Measurements from ENCODE around the gene CTU2. TPM values are rescaled to one million over a fixed set of nuclear protein-coding genes. Genes with fewer than 3 reads are reported as not detected.

CTU2 gene
- total and polyA plus RNA-seq, 2 of the 4 experiments (the other 2 are of a cell fraction), result 12.9 to 18.4 TPM

- no peak for TF ChIP-seq SMC3 (IDR thresholded peaks at IDR 0.05; ENCODE audit: low read depth, low read length)
- no peak for TF ChIP-seq USF2 (IDR thresholded peaks at IDR 0.05; ENCODE audit: low read depth, low read length)
- no peak for TF ChIP-seq BHLHE40 (IDR thresholded peaks at IDR 0.05; ENCODE audit: low read depth, low read length)
- TF ChIP-seq CEBPB (IDR thresholded peaks at IDR 0.05; ENCODE audit: low read depth, low read length), result no peak
Observed at GRCh38 chr16:88657371-88657770, 48.9 kb upstream of the CTU2 start (continued).

GRCh38 chr16:88658714-88659113 is 47.6 kb upstream of the CTU2 start:
- Histone ChIP-seq H4K91ac (ENCODE audit: insufficient read depth, low read depth, low read length) (no peak overlapping the region), H4K20me1 (ENCODE audit: insufficient read depth, low read length) (0 out of 2 replicates have a peak, but pooled peaks cover 5% of the 10 kb centered on the region), H2BK20ac (ENCODE audit: low read depth, low read length) (no peak overlapping the region), H2AFZ (replicated peaks; ENCODE audit: low read length, poor library complexity) (no peak overlapping the region), H3K27ac (ENCODE audit: insufficient read depth, low read length) (no peak overlapping the region), H3K27me3 (ENCODE audit: control insufficient read depth, insufficient read depth, low read length) (no peaks in the 10 kb centered on the region), H3K4me2 (ENCODE audit: low read depth, low read length) (no peak overlapping the region), H3K4ac (ENCODE audit: low read depth, low read length) (no peak overlapping the region), H3K23ac (ENCODE audit: low read depth, low read length) (no peak overlapping the region), H2AK9ac (replicated peaks; ENCODE audit: low read depth, low read length, poor library complexity) (no peak overlapping the region), H3K79me1 (ENCODE audit: low read depth in 1 of 2, low read length in 2 of 2) (peaks cover 7 to 38% of the 10 kb centered on the region in 2 experiments), H3K9ac (ENCODE audit: low read depth, low read length) (no peak overlapping the region), H3K36me3 (ENCODE audit: control insufficient read depth, insufficient read depth, low read length) (peaks cover 13% of the 10 kb centered on the region), H2BK120ac (ENCODE audit: low read depth, low read length) (no peak overlapping the region), H4K8ac (ENCODE audit: low read depth in 2 of 2, low read length in 2 of 2) (no peak overlapping the region), H3K4me1 (ENCODE audit: control insufficient read depth, insufficient read depth, low read length) (no peaks in the 10 kb centered on the region), H3K4me3 (ENCODE audit: insufficient read depth, low read depth, low read length) (no peak overlapping the region), H2AK5ac (ENCODE audit: low read depth, low read length) (no peak overlapping the region), H4K5ac (ENCODE audit: low read depth, low read length) (no peak overlapping the region), H2BK5ac (ENCODE audit: low read depth, low read length, poor library complexity, severe bottlenecking) (no peak overlapping the region), H3K56ac (ENCODE audit: extremely low read depth, insufficient read depth, low read length) (no peak overlapping the region), H3K9me3 (ENCODE audit: control insufficient read depth, insufficient read depth, low read length) (no peaks in the 10 kb centered on the region), H3K14ac (replicated peaks; ENCODE audit: low read depth, low read length) (no peak overlapping the region), H3K18ac (ENCODE audit: low read depth, low read length) (no peak overlapping the region), H3K9me1 (ENCODE audit: insufficient read depth, low read length) (no peaks in the 10 kb centered on the region), H2BK15ac (ENCODE audit: low read depth, low read length) (no peak overlapping the region)
- ChIA-PET POLR2A (ENCODE audit: unreplicated experiment) (no interaction called here), CTCF (no interaction called here)
- intact Hi-C loops (cut with micrococcal nuclease), result no loop called here
- 81% methylated on average over 6 of the region's 15 CpGs; no CpG with 5 or more reads in 1 of the 2 experiments for WGBS, 2 experiments (ENCODE audit: extremely low coverage in 2 of 2, insufficient read length in 1 of 2)
- no peak for DNase-seq
- dilution Hi-C loops (cut with HindIII; ENCODE audit: low sequenced_read_pairs, unreplicated experiment), result no loop called here
- BruUV-seq (replicated peaks), result no TSS peak
- no peak for TF ChIP-seq MAZ (IDR thresholded peaks at IDR 0.05; ENCODE audit: borderline replicate concordance, low read depth, low read length)
- TF ChIP-seq NFE2L2 (IDR thresholded peaks at IDR 0.05; ENCODE audit: low read depth, low read length), result no peak
- TF ChIP-seq SMC3 (IDR thresholded peaks at IDR 0.05; ENCODE audit: low read depth, low read length), result no peak
- TF ChIP-seq CEBPB (IDR thresholded peaks at IDR 0.05; ENCODE audit: low read depth, low read length), result no peak
- TF ChIP-seq CTCF (conservative IDR thresholded peaks at IDR 0.05; ENCODE audit: low read depth, low read length), result no peak
- no peak for TF ChIP-seq POLR2A (IDR thresholded peaks at IDR 0.05; ENCODE audit: low read depth, low read length)
- TF ChIP-seq RAD21 (IDR thresholded peaks at IDR 0.05; ENCODE audit: low read length), result no peak
- no peak for TF ChIP-seq CHD1 (IDR thresholded peaks at IDR 0.05; ENCODE audit: low read depth, low read length)
- no peak for TF ChIP-seq RFX5 (IDR thresholded peaks at IDR 0.05; ENCODE audit: low read depth, low read length)
- TF ChIP-seq MXI1 (IDR thresholded peaks at IDR 0.05; ENCODE audit: borderline replicate concordance, low read depth, low read length), result no peak
- TF ChIP-seq ELK1 (IDR thresholded peaks at IDR 0.05; ENCODE audit: borderline replicate concordance, low read depth, low read length), result no peak
- TF ChIP-seq FOS (IDR thresholded peaks at IDR 0.05; ENCODE audit: low read depth, low read length), result no peak
- TF ChIP-seq RCOR1 (IDR thresholded peaks at IDR 0.05; ENCODE audit: insufficient replicate concordance, low read length), result no peak
- no peak for ATAC-seq (ENCODE audit: low read depth)
- in situ Hi-C loops (cut with MboI; ENCODE audit: low sequenced_read_pairs), result no loop called here

All from IMR-90 (cell line).